Measurements from ENCODE around the gene HTT-AS.
"Not testable (repeated sequence)": the region's sequence is repeated elsewhere in the genome, so short reads cannot be mapped to it uniquely, and the experiment has no call there.

HTT-AS gene

DNA sequence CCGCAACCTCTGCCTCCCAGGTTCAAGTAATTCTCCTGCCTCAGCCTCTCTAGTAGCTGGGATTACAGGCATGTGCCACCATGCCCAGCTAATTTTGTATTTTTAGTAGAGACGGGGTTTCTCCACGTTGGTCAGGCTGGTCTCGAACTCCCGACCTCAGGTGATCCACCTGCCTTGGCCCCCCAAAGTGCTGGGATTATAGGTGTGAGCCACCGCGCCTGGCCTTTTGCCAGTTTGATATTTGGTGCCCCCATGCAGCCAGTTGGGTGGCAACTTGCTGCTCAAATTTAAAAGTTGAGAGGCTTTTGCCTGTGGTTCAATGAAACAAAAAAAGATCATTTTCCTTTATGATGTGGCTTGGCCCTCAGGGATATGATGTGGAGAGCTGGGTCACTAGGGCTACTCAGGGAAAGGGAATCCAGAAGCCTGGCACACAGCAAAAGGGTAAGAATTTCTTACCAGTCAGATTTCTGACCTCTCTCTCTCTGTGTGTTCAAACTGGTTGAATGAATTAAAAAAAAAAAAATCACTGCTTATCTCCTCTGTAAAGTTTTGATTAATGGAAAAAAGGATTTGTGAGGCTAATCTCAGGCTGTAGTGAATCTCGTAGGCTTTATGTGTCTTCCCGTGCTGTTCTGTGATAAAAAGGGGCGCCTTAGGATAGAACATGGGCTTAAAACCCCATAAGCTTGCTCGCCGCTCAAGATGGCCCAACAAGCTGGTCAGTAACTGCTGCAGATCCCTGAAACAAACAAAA, 23.0 kb downstream of the HTT-AS start:
- DNase-seq (ENCODE audit: low read depth in 3 of 3) = not testable (repeated sequence)

DNA sequence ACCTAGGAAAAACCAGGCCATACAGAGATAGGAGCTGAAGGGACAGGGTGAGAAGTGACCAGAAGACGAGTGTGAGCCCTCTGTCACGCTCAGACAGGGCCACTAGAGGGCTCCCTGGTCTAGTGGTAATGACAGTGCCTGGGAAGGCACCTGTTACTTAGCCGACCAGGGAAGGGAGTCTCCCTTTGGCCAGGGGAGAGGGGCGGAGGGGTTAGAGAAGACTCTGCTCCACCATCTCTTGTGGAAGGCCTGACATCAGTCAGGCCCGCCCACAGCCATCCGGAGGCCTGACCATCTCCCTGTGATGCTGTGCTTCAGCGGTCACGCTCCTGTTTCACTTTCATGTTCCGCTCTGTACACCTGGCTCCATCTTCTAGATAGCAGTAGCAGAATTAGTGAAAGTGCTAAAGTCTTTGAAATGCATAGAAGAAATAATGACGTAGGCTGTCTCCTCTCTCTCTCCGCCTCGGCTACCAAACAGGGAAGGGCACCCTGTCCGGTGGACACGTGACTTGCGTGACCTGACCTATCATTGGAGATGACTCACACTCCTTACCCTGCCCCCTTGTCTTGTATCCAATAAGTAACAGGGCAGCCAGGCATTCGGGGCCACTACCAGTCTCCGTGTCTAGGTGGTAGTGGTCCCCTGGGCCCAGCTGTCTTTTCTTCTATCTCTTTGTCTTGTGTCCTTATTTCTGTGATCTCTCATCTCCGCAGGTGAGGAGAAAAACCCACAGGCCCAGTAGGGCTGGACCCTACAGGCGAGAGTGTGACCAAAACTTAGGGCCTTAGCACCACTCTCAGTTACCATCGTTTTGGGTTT, 26.7 kb downstream of the HTT-AS start:
- peak; percentile 57 to 79 (median 66) for DNase-seq (ENCODE audit: low read depth in 3 of 3)

DNA sequence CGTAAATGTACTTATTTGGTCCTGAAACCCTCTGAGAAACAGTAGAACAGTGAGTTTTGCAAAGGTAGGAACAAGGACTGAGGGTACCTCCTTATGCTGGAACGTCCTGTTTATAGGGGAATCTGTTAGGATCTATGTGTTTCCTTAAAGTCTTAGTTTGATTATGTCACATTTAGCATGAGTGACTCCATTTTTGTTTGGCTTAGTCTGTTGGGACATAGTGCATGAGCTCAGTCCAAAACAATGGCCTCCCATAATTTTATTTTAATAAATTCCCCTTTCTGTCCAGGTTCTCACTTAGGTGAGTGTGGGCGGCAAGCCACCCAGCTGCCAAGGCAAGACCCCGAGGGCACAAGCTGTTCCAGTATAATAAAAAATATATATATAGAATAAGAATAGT, 27.7 kb downstream of the HTT-AS start:
- no peak for DNase-seq (ENCODE audit: low read depth in 3 of 3)

DNA sequence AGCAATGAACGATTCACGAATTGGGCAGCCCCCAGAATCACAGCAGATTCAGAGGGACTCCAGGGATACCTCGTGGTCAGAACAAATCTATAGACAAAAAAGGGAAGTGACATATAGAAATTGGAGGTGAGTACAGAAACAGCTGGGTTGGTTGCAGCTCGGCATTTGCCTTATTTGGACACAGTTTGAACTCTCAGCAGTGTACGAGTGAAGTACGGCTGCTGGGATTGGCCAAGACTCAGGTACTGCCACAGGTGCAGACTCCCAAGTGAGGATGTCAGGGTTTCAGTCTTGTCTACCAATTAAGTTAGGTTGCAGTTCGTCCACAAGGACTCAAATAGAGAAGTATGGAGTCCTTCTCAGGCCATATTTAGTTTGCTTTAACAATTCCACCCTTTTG, 28.2 kb downstream of the HTT-AS start:
- no peak for DNase-seq (ENCODE audit: low read depth in 3 of 3)

DNA sequence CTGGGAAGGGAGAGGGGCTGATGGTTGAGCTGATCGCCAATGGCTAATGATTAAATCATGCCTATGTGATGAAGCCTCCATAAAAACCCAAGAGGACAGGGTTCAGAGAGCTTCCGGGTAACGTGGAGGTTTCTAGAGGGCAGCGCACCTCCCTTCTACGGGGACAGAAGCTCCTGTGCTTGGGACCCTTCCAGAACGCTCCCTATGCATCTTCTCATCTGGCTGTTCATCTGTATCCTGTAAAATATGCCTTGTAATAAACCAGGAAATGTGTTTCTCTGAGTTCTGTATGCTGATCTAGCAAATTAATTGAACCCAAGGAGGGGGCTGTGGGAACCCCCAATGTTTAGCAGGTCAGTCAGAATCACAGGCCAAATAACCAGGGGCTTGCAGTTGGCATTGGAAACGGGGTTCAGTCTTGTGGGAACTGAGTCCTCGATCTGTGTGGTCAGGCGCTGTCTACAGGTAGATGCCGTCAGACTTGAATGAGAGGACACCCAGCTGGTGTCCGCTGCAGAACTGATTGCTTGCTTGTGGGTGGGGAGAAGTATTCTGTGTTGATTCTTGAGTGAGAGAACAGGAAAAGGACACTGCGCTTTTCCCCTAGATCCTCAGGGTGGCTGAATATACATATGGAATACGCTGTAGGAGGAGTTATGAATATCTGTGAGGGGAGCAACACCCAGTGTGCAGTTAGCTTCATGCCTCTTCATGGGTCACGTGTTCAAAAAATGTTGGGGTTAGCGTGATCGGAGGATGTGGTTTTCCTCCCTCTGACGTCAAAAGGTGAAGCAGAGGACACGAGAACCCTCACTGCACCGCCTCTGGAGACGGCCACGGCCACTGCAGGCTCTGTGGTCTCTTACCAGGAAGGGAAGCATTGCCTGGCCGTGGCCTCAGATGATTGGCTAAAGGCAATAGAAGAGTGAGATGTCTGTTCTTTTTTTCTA, 29.2 kb downstream of the HTT-AS start:
- DNase-seq (ENCODE audit: low read depth in 3 of 3) = peak in 2 of 3 donors; percentile 46 to 49

DNA sequence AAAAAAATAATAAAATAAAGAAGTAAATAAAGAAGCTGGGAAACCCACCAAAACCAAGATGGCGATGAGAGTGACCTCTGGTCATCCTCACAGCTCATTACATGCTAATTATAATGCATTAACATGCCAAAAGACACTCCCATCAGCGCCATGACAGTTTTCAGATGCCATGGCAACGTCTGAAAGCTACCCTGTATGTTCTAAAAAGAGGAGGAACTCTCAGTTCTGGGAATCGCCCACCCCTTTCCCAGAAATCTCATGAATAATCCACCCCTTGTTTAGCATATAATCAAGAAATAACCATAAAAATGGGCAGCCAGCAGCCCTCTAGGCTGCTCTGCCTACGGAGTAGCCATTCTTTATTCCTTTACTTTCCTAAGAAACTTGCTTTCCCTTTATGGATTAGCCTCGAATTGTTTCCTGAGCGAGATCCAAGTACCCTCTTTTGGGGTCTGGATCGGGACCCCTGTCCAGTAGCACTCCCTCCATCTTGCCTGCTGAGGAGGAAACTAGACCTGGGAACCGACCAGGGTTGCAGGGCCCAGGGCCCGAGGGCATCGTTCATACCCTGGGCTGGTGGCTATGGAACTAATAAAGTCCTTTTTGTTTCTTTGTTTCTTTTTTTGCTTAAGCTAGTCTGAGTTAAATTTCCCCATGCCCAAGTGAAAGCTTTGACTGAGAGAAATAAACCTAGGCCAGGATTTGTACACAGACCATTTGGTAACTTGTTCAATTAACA, 30.9 kb downstream of the HTT-AS start:
- no peak for DNase-seq (ENCODE audit: low read depth in 3 of 3)

DNA sequence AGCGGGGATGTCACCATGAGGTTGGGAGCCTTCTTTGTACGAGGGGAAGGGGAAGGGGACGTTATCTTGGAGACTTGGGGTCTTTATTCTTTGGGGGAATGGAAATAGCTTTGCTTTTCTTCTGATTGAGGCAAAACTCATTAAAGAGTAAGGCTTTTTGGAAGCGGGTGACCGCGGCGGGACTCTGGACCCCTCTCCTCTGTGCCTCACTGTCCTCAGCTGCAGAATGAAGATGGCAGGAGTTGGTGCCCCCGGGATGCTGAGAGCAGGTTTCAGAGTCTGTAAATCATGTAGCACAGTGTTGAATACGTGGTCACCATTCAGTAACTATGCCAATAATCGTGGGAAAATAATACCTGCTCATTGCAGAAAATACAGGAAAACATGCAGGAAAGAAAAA, 32.1 kb downstream of the HTT-AS start:
- no peak for DNase-seq (ENCODE audit: low read depth in 3 of 3)

DNA sequence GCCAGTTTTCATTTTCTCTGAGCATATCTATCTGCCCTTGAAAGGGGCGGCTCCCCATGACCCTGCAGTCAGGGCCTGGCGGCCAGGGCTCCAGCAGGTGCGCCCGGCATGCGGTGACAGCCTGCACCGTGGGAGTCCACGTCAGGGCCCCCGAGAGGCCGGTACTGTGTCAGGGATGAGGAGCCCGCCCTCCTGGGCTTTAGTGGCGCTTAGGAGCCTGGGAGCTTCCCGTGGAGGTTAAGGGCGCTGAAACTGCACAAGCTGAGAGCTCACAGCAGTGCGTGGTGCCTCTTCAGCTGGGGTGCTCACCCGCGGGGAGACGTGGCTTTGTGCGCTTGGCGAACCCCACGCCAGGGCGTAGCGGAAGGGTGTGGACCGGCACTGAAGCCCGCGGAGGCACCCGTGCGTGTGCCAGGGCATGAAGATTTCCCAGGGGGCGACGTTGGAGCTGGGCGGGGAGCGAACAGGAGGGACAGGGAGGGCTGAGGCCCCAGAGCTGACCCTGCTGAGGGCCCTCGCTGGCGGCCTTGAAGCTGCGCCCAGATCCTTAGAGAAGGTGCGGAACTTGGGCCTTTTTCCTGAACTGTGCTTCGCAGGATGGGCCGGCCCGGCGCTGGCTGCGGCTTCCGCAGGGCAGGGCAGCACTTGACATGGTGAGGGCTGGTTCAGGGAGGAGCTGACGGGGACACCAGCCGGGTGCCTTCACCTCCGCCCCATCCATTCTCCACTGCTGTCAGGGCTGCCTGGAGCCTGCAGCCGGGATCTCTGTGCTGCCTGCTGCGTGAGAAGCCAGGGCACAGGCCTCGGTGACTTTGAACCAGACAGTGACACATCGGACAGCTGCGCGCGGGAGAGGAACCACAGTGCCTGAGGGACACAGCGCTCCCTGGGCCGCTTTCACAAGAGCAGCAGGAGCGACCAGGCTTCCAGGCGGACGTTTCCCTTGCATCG, 32.9 kb downstream of the HTT-AS start:
- peak in 1 of 3 donors; percentile 27 for DNase-seq (ENCODE audit: low read depth in 3 of 3)

DNA sequence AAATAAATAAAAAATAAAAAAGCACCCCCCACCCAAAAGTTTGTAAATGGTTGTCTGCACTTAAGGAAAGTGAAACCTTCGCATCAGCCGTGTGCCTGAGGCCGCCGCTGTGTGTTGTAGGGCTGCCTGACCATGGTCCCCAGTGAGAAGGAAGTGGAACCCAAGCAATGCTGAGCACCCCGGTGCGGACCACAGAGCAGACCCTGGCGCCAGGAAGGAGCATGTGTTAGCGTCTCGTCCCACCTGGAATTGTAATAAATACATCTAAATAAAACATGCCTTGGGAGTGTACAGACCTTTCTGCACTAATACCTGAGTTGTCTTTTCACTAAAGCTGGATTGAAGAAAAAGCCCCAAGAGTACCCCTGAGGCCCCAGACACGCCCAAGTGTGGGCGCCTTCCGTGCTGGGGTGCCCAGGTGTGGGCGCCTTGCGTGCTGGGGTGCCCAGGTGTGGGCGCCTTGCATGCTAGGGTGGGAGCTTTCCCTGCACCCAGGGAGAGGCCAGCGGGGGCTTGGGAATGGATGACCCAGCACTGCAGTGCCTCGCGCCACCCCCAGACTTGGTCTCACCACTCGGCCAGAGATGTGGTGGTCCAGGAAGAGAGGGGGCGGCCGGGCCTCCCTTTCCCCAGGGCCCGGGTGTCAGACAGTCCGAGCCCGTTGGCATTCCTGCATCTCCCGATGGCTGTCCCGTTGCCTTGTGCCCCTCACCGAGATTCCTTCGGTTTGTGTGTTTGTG, 33.7 kb downstream of the HTT-AS start:
- no peak for DNase-seq (ENCODE audit: low read depth in 3 of 3)

DNA sequence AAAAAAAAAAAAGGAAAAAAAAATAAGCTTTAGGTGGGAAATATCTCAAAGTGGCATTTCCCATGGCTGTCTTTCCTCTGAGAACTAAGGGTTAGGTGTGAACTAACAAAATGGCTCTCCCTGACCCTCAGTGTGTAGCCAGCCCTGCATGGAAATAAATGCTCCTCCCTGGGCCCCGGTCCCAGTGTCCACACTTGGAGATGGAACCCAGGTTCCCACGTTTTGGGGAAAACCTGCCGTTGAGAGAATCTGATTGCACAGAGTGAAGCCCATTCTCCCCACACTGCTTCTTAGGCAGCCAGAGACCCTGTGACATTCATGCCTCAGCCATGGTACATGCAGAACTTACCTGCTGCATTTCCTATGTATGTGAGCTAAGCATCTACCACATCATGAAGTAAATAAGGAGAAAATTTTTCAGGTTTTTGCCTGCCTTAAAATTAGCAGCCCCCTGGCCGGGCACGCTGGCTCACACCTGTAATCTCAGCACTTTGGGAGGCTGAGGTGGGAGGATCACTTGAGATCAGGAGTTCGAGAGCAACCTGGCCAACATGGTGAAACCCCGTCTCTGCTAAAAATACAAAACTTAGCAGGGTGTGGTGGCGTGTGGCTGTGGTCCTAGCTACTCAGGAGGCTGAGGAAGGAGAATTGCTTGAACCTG, 34.5 kb downstream of the HTT-AS start:
- no peak for DNase-seq (ENCODE audit: low read depth in 3 of 3)

DNA sequence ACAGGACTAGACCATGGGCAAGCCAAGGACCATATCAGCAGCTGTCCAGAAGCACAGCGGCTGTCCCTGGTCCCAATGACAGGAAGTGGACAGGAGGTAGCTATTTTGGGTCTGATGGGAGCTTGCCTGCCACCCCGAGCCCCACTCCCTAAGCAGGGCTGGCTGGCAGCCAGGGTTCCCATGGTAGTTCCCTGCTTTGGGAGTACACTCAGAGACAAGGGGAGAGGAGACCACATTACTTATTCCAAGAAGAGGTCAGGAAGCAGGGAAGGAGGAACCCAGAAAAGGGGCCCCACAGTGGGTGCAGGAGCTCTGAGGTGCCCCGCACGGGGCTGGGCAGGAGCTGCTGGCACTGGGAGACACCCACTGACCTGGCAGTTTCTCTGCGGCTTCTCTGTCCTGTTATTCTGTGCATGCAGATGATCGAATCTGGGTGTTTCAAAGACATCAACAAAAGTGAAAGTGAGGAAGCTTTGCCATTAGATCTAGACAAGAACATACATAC, 36.3 kb downstream of the HTT-AS start:
- DNase-seq (ENCODE audit: low read depth in 3 of 3) = no peak

DNA sequence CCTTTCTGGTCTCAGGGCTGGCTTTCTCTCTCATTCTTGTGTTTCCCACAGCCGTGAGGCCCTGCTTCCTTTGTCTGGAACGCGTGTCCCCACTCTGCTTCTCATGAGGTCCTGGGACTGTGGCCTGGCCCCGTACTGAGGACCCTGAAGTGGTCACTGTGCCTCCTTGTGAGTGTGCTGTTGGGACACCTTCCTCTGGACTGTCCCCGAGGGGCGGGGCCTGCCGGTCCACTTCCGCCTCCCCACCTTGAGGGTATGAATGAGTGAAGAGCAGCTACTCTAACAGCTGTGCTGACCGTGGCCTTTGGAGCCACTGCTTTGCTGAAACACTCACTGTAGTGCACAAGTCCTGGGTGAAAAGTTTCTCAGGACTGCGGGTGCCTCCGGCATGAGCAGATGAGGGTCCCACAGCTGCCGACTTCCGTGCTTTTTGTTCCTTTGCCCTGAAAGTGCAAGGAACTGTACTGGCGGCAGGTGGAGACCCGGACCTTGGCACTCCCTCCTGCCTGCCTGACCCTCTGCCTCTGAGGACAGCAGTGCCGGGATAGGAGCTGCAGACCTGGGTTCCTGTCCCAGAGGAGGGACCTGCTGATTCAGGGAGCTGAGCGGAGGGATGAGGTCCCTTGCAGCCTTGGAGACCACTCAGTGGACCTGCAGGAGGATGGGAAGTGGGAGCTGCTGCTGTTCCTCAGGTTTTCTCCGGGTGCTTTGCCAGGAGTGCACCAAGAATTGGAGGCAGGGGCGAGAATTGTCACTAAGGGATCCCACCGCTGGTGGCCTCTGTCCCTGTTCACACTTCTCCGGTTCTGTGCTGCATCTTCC, 38.0 kb downstream of the HTT-AS start:
- no peak for DNase-seq (ENCODE audit: low read depth in 3 of 3)

DNA sequence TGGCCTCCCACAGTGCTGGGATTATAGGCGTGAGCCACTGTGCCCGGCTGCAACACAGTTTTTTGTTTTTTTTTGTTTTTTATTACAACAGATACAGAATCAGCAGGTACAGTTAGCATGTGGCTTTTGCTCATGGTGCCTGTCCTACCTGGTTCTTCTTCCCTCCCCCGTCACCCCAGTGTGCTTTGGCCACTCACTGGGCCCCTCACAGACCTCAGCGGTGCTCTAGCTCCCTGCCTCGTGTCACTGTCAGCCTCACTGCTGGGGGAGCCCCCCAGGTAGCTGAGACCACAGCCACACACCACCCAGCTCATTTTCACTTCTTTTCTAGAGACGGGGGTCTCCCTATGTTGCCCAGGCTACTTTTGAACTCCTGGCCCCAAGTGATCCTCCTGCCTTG, 38.7 kb downstream of the HTT-AS start:
- no peak for DNase-seq (ENCODE audit: low read depth in 3 of 3)

DNA sequence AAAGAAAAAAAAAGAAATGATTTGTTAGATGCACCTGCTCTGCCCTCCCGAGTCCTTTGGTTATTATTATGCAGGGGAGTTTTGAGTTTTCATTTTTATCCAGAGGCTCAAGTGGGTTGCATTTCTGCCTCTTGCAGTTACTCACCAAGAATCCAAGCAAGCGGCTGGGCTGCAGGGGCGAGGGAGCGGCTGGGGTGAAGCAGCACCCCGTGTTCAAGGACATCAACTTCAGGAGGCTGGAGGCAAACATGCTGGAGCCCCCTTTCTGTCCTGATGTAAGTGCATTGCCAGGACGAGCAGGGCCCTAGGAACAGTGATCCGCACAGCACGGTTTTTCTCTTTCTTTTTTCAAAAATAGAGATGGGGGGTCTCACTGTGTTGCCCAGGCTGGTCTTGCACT, 39.1 kb downstream of the HTT-AS start:
- DNase-seq (ENCODE audit: low read depth in 3 of 3) = no peak

DNA sequence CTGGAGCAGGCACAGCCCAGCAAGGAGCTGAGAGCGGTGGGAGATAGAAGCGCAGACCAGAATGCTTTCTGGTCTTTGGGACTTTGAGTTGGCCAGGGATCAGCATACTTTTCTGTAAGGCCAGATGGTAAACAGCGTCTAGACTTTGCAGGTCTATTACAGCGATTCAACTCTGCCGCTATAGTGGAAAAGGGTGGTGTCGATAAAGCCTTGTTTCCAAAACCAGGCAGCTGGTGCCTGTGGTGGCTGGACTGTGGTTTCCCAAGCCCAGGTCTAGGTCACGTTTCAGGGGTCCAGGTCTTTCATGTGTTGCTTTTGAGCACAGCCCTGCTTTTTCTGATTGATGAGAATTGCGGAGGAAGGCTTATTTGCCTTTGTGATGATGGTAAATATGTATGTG, 40.1 kb downstream of the HTT-AS start:
- no peak for DNase-seq (ENCODE audit: low read depth in 3 of 3)

DNA sequence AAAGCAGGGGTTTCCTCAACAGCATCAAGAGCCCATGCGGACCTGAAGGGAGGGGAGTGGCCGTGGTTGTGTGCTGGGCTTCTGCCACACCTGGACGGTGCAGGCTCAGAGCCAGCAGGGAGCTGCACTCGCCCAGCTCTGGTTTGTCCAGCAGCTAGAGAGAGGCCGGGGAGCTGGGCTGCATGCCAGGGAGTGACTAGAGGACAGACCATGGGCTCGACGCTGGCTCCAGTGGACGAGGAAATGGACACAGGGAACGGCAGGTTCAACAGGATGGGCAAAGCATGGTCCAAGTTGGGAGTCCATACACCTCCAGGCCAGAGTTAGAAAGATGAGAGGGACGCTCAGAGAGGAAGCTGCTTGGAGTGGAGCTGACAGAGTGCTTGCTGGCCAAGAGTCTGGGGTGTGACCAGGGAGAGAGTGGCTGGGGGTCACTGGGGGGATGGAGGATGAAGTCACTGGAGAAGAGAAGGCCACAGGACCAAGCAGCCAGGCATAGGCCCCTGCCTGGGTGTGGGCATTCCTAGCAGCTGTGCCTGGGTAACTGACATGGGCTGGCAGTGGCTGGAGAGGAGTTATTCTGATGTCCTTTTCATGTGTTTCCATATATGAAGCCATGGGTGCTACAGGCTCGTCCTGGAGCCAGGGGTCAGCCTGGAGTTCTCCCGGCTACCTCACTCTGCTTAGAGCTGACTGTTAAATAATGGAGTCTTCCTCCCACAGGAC, 42.8 kb downstream of the HTT-AS start:
- DNase-seq (ENCODE audit: low read depth in 3 of 3) = no peak

Data from stimulated activated CD4-positive, alpha-beta T cell treated with anti-CD3 and anti-CD28 coated beads, TNF-alpha, amount 100 ng/mL, for 48 hours (primary cell).